GM19238 (cell line): ENCODE measurements around the gene ACSM2A.
"Not testable (repeated sequence)": the region's sequence is repeated elsewhere in the genome, so short reads cannot be mapped to it uniquely, and the experiment has no call there.

Experiments used
- DNase-seq: peaks from one replicate; pipeline ENCODE4 v3.0.0; 2011; ENCODE audit warnings: low spot score; ENCODE audit not compliant: insufficient read length

ACSM2A gene

DNA sequence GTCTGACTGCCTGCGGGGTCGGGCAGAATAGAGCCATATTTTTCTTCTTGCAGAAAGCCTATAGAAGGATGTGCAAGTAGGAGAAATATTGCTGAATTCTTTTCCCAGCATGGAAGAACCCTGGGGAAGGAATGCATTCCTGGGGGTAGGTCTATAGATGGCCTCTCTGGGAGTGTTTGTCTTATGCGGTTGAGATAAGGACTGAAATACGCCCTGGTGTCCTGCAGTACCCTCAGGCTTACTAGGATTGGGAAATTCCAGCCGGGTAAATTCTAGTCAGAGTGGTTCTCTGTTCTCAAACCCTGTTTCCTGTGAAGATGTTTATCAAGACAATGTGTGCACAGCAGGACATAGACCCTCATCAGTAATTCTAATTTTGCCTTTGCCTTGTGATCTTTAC lies 2.3 kb downstream of the ACSM2A start:
- not testable (repeated sequence) for DNase-seq

DNA sequence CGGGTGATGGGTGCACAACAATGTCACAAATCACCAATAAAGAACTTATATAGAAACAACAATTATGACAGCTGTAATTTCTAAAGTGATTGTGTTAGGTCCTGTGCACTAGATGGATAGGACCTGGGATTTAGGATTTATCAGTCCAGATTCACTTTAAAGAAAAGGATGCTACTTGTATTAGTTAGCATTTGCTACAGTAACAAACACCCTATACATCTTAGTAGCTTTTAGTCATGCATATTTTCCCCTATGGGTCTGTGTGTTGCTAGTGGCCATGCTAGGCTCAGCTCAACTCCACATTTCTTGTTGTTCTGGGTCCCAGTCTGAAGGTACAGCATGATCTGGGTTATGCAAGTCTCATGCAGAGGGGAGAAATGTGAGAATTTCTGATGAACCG lies 7.9 kb downstream of the ACSM2A start:
- DNase-seq, result not testable (repeated sequence)

DNA sequence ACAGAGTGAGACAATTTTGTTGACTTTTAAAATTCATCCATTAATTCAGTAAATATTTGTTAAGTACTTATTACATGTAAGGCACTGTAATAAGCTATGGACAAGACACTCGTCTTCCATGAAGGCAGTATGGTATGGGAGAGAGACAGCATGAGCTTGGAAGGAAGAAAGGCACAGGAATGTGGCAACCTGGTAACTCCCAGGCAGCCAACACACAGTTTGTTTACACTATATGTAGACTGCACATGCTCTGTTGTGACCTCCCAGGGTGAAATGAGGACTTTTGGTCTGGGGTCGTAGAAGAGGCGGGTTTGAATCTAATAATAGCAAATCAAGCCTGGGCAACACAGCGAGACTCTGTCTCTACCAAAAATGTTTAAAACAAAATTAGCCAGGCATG lies 9.0 kb downstream of the ACSM2A start:
- not testable (repeated sequence) for DNase-seq

DNA sequence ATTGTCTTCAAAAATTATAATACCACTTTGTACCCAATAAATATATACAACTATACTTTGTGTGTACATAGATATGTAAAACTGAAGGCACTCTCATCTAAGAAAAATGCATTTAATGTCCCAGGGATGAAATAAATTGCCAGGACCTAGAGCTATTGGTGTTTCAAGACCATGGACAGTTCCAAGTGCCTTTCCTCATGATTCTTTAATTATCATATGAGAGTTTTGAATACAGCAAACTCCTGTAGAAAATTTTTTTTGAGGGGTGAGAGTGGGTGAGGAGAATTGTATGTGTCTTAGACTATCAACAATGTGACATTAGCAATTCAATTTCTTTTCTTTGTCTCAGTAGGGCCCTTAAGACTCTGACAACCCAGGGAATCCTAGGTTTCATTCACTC lies 17.6 kb downstream of the ACSM2A start:
- DNase-seq, result not testable (repeated sequence)

DNA sequence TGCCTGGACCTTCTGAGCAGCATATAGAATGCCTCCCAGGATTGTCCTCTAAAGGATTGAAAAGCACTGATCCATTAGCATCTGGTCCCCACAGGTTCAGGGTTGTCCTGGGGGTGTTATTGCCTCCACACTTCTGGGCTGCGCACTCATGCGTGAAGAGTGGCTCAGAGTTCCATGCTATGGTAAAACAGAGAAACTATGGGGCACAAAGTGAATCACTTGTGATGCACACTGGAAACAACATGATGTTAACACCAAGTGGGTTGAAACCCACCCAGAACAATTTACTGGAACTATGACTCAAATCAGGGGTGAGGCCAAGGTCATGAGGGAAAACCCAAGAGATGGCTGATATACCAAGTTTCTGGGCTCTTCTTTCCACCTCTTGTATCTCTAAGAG lies 18.6 kb downstream of the ACSM2A start:
- not testable (repeated sequence) for DNase-seq

DNA sequence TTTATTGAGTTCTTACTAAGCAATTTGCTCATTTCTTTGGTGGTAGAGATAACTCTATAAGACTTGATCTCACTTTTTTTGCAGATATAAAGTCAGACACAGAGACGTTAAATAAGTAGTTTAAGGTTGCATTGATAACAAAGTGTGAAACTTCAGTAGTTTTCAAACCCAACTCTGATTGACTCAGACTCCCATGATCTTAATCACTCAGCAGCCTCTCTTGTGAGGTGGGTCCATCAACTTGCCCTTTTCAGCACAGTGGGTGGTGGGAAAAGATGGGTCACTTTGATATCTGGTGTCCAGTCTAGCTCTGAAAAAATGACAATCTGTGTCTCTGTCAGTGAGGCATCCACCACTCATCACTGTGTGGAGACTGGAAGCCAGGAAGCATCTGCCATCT lies 19.4 kb downstream of the ACSM2A start:
- not testable (repeated sequence) for DNase-seq

DNA sequence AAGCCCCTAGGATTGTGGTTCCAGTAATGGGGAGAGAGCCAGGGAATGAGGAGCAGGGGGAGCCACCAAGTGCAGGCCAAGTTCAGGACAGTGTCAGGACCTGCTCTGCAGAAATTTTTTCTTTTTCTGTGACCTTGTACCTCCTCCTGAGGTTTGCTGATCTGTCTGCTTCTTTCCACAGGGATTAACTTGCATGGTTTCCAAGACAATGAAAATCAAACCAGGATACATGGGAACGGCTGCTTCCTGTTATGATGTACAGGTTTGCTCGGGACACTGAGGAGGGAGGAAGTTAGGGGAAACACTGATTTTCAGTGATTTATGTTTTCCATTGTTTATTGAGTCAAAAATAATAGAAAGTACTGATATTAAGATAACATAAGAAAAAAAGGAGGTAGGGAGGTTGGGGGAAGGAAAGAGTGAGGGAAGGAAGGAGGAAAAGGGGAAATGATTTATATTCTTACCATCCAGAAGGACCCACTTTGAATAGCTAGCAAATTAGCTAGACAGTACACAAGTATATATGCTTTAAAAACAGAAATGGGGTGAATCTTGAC lies 25.9 kb downstream of the ACSM2A start:
- DNase-seq, result not testable (repeated sequence)

DNA sequence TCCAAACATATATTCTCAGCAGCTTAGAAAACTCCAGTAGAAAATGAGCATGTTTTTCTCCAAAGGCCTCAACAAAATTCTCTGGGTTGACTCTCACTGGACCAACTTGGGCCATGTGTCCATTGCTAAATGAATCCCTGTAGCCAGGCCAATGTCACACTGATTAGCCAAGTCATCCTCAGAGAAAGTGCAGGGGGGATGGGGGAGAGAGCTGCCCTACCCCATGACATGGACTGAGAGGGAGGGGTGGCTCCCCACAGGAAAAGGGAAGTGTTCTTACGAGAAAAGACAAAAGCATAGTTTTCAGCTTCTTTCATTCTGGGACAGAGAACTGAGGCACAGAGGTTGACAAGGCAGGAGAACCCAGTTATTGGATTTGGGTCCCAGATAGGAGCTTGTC lies 32.7 kb downstream of the ACSM2A start:
- not testable (repeated sequence) for DNase-seq

DNA sequence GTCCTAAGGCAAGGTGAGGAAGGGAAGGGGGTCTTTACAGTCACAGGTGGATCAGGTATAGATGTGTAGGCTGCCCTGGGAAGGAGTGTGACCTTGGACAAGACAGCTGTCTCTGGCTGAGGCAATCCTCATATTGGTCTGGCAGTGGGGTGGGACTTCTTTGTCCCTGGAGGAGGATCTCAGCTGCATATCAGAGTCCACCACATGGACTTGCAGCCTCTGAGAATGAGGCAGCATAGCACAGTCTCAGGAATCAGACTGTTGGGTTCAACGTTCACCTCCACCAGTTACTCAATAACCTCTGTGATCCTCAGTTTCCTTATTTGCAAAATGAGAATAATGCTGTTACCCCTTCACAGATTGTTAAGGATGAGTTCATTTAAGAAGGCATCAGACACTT lies 33.4 kb downstream of the ACSM2A start:
- DNase-seq, result no peak

DNA sequence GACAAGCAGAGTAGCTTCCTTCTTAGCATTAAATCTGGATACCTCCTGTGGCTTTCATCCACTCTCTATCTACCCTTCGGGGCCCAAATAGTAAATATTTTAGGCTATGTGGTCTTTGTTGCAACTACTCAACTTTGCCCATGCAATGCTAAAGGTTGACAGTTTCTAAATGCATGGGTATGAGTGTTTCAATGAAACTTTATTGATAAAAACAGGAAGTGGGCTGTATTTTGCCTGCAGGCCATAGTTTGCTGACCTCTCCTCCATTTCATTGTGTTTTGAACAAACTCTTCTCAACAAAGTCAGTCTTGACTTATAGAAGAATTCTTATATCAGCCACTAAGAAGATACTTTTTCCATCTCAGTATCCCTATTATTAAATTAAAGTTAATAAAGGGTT lies 34.1 kb downstream of the ACSM2A start:
- DNase-seq, result no peak

DNA sequence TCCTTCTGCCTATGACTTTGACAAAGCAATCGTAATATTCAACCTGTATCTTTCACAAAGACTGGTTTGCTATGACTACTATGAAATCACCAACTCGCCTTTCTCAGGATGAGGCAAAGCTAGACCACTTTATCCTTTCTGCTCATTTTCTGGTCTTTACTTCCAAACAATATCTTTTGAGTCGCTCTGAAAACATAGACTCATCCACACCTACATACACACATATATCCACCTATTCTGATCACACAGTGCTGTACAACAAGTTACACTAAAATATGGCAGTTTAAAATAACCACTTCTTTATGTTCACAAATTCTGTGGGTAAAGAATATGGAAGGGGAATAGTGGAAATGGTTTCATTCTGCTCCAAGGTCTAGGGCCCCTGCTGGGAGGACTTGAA lies 39.7 kb downstream of the ACSM2A start:
- DNase-seq, result not testable (repeated sequence)

DNA sequence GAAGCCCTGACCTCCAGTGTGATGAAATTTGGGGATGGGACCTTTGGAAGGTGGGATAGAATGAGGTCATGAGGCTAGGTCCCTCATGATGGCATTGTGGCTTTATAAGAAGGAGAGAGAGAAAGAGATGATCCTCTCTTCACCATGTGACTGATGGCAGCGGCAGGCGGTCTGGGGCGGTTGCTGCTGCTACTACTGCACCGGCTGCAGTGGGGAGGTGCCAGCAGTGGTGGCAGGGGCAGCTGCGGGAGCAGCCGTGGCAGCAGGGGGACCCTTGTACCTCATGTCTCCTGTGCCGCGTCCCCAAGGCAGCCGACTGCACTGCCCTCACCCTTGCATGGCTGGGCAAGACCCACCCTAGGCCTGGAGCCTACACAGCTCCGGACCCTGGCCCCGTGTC lies 40.1 kb downstream of the ACSM2A start:
- not testable (repeated sequence) for DNase-seq

DNA sequence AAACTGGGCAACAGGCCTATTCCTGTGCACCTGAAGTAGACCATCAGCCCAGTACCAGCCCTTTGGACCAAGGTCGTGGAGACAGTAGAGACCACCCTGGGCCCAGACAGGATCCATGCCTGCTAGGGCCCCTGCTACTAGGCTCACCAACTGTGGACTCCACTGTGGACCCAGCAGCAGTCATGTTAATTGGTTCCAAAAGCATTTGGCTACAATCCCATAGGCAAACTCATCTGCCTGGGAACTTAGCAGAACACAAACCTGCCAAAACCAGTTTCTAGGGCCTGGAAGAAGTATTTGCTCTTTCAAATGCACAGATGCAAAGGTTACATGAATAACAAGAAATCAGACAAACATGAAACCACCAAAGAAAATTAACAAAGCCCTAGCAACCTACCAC lies 53.1 kb downstream of the ACSM2A start:
- no peak for DNase-seq

DNA sequence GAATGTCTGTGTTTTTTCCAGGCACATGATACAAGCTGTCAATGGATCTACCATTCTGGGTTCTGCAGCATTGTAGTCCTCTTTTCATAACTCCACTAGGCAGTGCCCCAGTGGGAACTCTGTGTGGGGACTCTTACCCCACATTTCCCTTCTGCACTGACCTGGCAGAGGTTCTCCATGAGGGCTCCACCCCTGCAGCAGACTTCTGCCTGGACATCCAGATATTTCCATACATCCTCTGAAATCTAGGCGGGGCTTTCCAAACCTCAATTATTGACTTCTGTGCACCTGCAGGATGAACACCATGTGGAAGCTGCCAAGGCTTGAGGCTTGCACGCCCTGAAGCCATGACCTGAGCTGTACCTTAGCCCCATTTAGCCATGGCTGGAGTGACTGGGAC lies 56.0 kb downstream of the ACSM2A start:
- DNase-seq, result no peak

DNA sequence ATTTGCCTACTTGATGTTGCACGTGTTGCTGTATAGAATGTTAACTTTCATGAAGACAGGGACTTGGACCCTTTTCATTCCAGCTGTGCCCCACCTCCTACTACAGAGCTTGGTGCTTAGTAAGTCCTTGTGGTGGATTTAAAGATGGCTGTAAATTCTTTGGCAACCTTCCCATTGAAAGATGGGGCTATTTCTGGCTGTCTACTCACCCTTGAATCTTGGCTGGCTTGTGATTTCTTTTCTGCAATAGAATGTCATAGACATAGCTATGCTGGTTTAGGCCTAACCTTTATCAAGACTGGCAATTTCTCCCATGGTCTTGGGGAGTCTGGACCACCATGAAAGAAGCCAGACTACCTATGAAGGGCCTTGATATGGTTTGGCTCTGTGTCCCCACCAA lies 59.0 kb downstream of the ACSM2A start:
- DNase-seq, result no peak

DNA sequence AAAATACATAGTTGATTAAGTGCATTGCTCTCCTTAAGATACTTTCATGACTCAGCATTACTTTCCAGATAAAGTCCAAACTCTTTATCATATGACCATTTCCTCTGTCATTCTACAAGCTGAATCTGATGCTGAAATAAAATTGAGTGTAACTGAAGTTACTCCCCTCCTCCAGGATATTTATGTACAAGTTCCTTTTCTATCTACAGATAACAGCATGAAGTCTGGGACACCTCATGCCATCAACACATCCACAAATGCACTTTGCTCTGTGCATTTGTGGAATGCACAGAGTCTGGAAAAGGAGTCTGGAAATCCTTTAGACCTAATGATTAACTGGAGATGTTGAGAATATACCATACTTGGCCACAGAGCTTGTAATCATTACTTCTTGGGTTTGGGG lies 64.4 kb downstream of the ACSM2A start:
- DNase-seq, result no peak

DNA sequence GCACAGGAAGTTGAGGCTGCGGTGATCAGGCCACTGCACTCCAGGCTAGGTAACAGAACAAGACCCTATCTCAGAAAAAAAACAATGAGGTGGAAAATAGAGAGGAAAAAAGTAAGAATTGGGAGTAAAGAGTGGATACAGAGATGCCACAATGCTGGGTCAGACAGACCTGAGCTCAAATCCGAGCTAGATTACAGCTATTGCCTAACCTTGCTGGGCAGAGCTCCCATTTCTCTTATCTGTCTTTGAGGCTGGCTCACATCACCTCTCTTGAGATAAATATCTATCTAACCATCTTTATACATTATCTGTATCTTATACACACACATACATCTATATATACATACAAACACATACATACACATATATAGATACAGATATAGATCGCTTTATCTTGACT lies 65.8 kb downstream of the ACSM2A start:
- no peak for DNase-seq

DNA sequence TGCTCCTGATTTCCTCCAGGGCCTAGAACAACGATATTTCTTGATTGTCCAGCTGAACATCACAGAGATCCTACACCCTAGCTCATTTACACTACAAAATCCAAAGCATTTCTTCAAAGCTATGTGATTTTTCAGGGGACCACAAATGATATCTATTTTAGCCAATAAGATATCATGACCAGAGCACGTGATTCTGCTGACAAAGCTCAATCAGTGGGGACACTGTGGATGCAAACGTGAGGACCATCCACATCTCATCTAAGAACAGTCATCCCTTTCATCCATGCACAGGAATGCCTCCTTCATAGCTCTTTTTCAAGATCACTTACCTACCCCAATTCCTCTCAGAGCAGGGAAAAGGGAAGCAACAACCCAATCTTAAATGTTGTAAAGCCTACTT lies 67.9 kb downstream of the ACSM2A start:
- no peak for DNase-seq

DNA sequence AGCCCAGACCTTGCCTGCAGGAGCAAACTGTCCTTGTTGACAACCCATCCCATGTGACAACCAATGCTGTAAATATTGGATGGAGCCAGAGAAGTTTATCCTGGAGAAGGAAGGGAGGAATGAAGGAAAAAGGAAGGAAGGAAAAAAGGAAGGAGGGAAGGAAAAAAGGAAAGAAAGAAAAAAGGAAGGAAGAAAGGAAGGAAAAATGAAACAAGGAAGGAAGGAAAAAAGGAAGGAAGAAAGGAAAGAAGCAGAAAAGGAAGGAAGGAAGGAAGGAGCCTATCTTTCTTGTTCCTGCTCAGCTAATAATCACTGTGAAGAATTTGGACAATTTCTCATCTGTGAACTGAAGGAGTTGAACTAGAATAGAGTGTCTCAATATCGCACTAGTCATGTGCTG lies 68.8 kb downstream of the ACSM2A start:
- DNase-seq, result no peak

DNA sequence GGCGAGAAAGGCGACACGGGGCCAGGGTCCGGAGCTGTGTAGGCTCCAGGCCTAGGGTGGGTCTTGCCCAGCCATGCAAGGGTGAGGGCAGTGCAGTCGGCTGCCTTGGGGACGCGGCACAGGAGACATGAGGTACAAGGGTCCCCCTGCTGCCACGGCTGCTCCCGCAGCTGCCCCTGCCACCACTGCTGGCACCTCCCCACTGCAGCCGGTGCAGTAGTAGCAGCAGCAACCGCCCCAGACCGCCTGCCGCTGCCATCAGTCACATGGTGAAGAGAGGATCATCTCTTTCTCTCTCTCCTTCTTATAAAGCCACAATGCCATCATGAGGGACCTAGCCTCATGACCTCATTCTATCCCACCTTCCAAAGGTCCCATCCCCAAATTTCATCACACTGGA lies 80.5 kb downstream of the ACSM2A start:
- not testable (repeated sequence) for DNase-seq

DNA sequence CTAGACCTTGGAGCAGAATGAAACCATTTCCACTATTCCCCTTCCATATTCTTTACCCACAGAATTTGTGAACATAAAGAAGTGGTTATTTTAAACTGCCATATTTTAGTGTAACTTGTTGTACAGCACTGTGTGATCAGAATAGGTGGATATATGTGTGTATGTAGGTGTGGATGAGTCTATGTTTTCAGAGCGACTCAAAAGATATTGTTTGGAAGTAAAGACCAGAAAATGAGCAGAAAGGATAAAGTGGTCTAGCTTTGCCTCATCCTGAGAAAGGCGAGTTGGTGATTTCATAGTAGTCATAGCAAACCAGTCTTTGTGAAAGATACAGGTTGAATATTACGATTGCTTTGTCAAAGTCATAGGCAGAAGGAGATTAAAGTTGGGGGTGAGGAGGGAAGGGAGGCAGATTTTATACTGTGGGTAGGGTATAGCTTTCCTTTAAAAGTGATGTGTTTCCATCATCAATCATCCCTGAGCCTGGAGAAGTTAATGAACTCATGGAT lies 81.0 kb downstream of the ACSM2A start:
- DNase-seq, result not testable (repeated sequence)

DNA sequence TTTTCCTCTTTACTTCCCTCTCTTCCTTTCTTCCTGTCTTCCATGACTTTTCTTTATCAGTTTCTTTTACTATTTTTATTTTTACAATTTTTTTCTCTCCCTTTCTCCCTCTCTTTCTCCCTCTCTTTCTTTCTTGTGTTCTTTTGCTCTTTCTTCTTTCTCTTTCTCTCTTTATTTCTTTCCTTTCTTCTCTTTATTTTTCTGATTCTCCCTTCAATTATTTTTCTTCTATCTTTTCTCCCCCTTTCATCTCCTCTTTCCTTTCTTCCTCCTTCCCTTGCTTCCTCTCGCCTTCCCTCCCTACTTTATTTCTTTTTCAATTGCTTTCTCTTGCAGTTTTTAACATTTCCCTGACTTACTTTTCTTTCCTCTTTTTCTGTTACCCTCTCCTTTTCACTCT lies 85.3 kb downstream of the ACSM2A start:
- not testable (repeated sequence) for DNase-seq
